OCI-LY7 (cell line): ENCODE measurements around the gene SERPINC1. TPM values are rescaled to one million over a fixed set of nuclear protein-coding genes. Genes with fewer than 3 reads are reported as not detected.

Experiments
- BruUV-seq: library from RNA; stranded (reverse); fragments of 400-500 nt; replicated peaks from 2 replicates; lab custom pipeline; 2021; lab: Mats Ljungman, UMichigan
- CTCF ChIA-PET: fragments of 300-600 bp; sonication (Branson Sonifier 250); formaldehyde crosslinking; loops from one replicate; lab custom pipeline; 2022; ENCODE audit warnings: antibody characterized with exemption; ENCODE audit not compliant: unreplicated experiment; lab: Charles Lee
- POLR2A ChIA-PET: fragments of 300-600 bp; sonication (Branson Sonifier 250); formaldehyde crosslinking; loops from one replicate; lab custom pipeline; 2022; ENCODE audit warnings: antibody characterized with exemption; lab: Charles Lee
- DNase-seq: peaks from one replicate; pipeline ENCODE4 v3.0.0-alpha.2; 2015; ENCODE audit warnings: low spot score
- H2AFZ ChIP-seq: fragments of 200-600 bp; sonication (generic), shearing (Covaris generic); 2 replicates; pipeline ENCODE4 v1.6.1; 2014; ENCODE audit warnings: mild to moderate bottlenecking, antibody characterized with exemption, low read length, moderate library complexity
- H3K27ac ChIP-seq: fragments of 200-600 bp; sonication (generic); 2 replicates; pipeline ENCODE4 v1.5.1; 2014; ENCODE audit warnings: mixed run types, low read depth, mild to moderate bottlenecking, moderate library complexity, low read length, inconsistent platforms; ENCODE audit not compliant: poor library complexity, severe bottlenecking
- H3K36me3 ChIP-seq: fragments of 200-600 bp; sonication (generic); 2 replicates; pipeline ENCODE4 v1.6.1; 2014; ENCODE audit warnings: mild to moderate bottlenecking, antibody characterized with exemption, low read length, moderate library complexity, mixed read lengths; ENCODE audit not compliant: insufficient read depth
- H3K4me1 ChIP-seq: fragments of 200-600 bp; sonication (generic); 2 replicates; pipeline ENCODE4 v1.5.1; 2014; ENCODE audit warnings: mild to moderate bottlenecking, low read length; ENCODE audit not compliant: insufficient read depth, poor library complexity, severe bottlenecking
- H3K4me2 ChIP-seq: fragments of 200-600 bp; sonication (generic); 2 replicates; pipeline ENCODE4 v1.6.1; 2014; ENCODE audit warnings: mild to moderate bottlenecking, low read length
- H3K4me3 ChIP-seq: fragments of 200-600 bp; sonication (generic); 2 replicates; pipeline ENCODE4 v1.5.1; 2014; ENCODE audit warnings: mild to moderate bottlenecking, low read depth, low read length; ENCODE audit not compliant: poor library complexity, severe bottlenecking
- H3K79me2 ChIP-seq: fragments of 200-600 bp; sonication (generic); 2 replicates; pipeline ENCODE4 v1.6.1; 2016; ENCODE audit warnings: low read depth, mild to moderate bottlenecking, low read length, moderate library complexity, mixed read lengths; ENCODE audit not compliant: insufficient read depth
- H3K9me2 ChIP-seq: fragments of 200-600 bp; sonication (generic); 2 replicates; pipeline ENCODE4 v1.6.1; 2016; ENCODE audit warnings: mild to moderate bottlenecking, low read length, mixed read lengths; ENCODE audit not compliant: insufficient read depth
- H3K9me3 ChIP-seq: fragments of 200-600 bp; sonication (generic); 2 replicates; pipeline ENCODE4 v1.6.1; 2014; ENCODE audit warnings: mild to moderate bottlenecking, mixed run types, low read length, mixed read lengths
- H4K20me1 ChIP-seq: fragments of 200-600 bp; sonication (generic); 2 replicates; pipeline ENCODE4 v1.6.1; 2014; ENCODE audit warnings: mild to moderate bottlenecking, antibody characterized with exemption, low read length, moderate library complexity, mixed read lengths; ENCODE audit not compliant: insufficient read depth
- CTCF ChIP-seq: fragments of 200-600 bp; sonication (generic); conservative IDR thresholded peaks from 2 replicates; pipeline ENCODE4 v1.5.1; 2014; ENCODE audit warnings: mild to moderate bottlenecking, antibody characterized with exemption, low read length, moderate library complexity, mixed read lengths
- EZH2phosphoT487 ChIP-seq: fragments of 200-600 bp; sonication (generic); IDR thresholded peaks from 2 replicates; pipeline ENCODE4 v1.6.1; 2018; ENCODE audit warnings: low read depth, borderline replicate concordance, mild to moderate bottlenecking, mixed run types, antibody characterized with exemption, low read length, moderate library complexity, mixed read lengths
- intact Hi-C: fragments of 100-400 bp; cut with micrococcal nuclease; formaldehyde crosslinking; loops from one replicate; pipeline ENCODE4 v1.10.0; 2022; ENCODE audit not compliant: unreplicated experiment
- small RNA-seq: library from RNA; depleted of rRNA; stranded (forward); fragments of <200 nt; gene quantifications from one replicate; pipeline ENCODE3, GENCODE V24; 2014
- total RNA-seq, 2 experiments: library from RNA; depleted of rRNA in 1 of 2; stranded (reverse); fragments of >200 nt in 1 of 2; shearing (Covaris generic) in 1 of 2; gene quantifications; 2 replicates each; pipeline ENCODE4 v1.2.3, GENCODE V29; 2014 to 2022

SERPINC1 gene
- total RNA-seq, 2 experiments from 2014 or later: not detected

GRCh38 chr1:173856903-173857302 lies 60.2 kb downstream of the SERPINC1 start:
- H3K4me3 ChIP-seq: no peak overlapping the region
- CTCF ChIA-PET: no interaction called here
- no peaks in the 10 kb centered on the region for H4K20me1 ChIP-seq
- no peak overlapping the region for H2AFZ ChIP-seq
- H3K9me2 ChIP-seq: no peaks in the 10 kb centered on the region
- H3K4me1 ChIP-seq: no peaks in the 10 kb centered on the region
- BruUV-seq: no TSS peak
- TF ChIP-seq EZH2phosphoT487: no peak
- no peak for TF ChIP-seq CTCF
- no peaks in the 10 kb centered on the region for H3K9me3 ChIP-seq
- DNase-seq: no peak
- POLR2A ChIA-PET: interaction anchor here (0.6 to 1.8 kb wide), 3 partner anchors 13 to 167 kb away, joined by 3 to 6 read pairs (median 3); no protein-coding TSS in a partner anchor
- peaks cover 87% of the 10 kb centered on the region for H3K36me3 ChIP-seq
- intact Hi-C loops: no loop called here
- H3K27ac ChIP-seq: no peak overlapping the region
- no peaks in the 10 kb centered on the region for H3K79me2 ChIP-seq
- no peak overlapping the region for H3K4me2 ChIP-seq

DNA sequence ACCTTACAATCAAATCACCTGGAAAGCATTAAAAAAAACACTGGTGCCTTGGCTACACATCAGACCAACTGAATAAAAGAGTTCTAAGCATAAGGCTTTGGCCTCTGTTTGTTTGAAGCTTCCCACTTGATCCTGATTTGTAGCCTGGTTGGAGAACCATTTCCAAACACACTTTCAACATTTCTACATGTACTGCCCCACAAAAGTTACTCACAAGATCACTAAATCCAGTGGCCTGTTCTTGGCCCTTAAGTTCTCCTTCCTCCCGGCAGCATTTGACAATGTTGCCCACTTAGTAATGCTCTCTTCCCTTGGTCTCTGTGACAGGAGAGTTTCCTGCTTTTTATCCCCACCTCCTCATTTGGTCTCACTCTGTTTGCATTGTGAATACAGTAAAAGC lies 61.1 kb downstream of the SERPINC1 start:
- intact Hi-C loops: no loop called here
- Histone ChIP-seq H3K4me3 (no peak overlapping the region), H3K27ac (no peak overlapping the region), H3K4me1 (no peaks in the 10 kb centered on the region), H3K79me2 (no peaks in the 10 kb centered on the region), H4K20me1 (no peaks in the 10 kb centered on the region), H3K36me3 (peaks cover 91% of the 10 kb centered on the region), H2AFZ (no peak overlapping the region), H3K9me3 (no peaks in the 10 kb centered on the region), H3K4me2 (no peak overlapping the region), H3K9me2 (no peaks in the 10 kb centered on the region)
- no peak for DNase-seq
- ChIA-PET CTCF (no interaction called here), POLR2A (interaction anchor here (1.0 kb wide), 1 partner anchor 168 kb away, joined by 3 read pairs; no protein-coding TSS in a partner anchor)
- no peak for TF ChIP-seq EZH2phosphoT487
- no peak for TF ChIP-seq CTCF
- BruUV-seq: no TSS peak

Small RNA genes lying within 50 kb of the gene (small RNA-seq; reads per million reads assigned to genes)
- gene RNA5SP67: not detected

Other genes with a start within 250 kb of the SERPINC1 start
- not detected in 2 replicates for gene ANKRD45, start 247.5 kb downstream of the SERPINC1 start, total RNA-seq (2014; rRNA removed; shearing (Covaris generic))
- 0.30 TPM in 1 of 2 replicates, not detected in the other for gene ANKRD45, start 247.5 kb downstream of the SERPINC1 start, total RNA-seq (2022)
- gene KLHL20, start 202.3 kb downstream of the SERPINC1 start, total RNA-seq (2014; rRNA removed; shearing (Covaris generic)): 17.5 and 28.2 TPM in 2 replicates
- 22.6 and 25.7 TPM in 2 replicates for gene KLHL20, start 202.3 kb downstream of the SERPINC1 start, total RNA-seq (2022)
- 42.4 and 45.6 TPM in 2 replicates for gene DARS2, start 92.7 kb downstream of the SERPINC1 start, total RNA-seq (2014; rRNA removed; shearing (Covaris generic))
- gene DARS2, start 92.7 kb downstream of the SERPINC1 start, total RNA-seq (2022): 70.8 and 74.8 TPM in 2 replicates
- gene CENPL, start 92.4 kb downstream of the SERPINC1 start, total RNA-seq (2014; rRNA removed; shearing (Covaris generic)): 25.4 and 47.0 TPM in 2 replicates
- gene CENPL, start 92.4 kb downstream of the SERPINC1 start, total RNA-seq (2022): 36.1 and 39.3 TPM in 2 replicates
- gene GAS5, start 49.3 kb downstream of the SERPINC1 start, total RNA-seq (2014; rRNA removed; shearing (Covaris generic)): 899 and 1,026 TPM in 2 replicates
- 901 and 987 TPM in 2 replicates for gene GAS5, start 49.3 kb downstream of the SERPINC1 start, total RNA-seq (2022)
- gene ZBTB37, start 48.9 kb downstream of the SERPINC1 start, total RNA-seq (2014; rRNA removed; shearing (Covaris generic)): 10.9 TPM in 2 replicates
- 23.7 and 23.9 TPM in 2 replicates for gene ZBTB37, start 48.9 kb downstream of the SERPINC1 start, total RNA-seq (2022)
- 21.0 and 32.0 TPM in 2 replicates for gene RC3H1, start 105.0 kb upstream of the SERPINC1 start, total RNA-seq (2014; rRNA removed; shearing (Covaris generic))
- 34.0 and 34.3 TPM in 2 replicates for gene RC3H1, start 105.0 kb upstream of the SERPINC1 start, total RNA-seq (2022)
- 98.1 and 142 TPM in 2 replicates for gene RABGAP1L, start 242.2 kb upstream of the SERPINC1 start, total RNA-seq (2014; rRNA removed; shearing (Covaris generic))
- 158 and 175 TPM in 2 replicates for gene RABGAP1L, start 242.2 kb upstream of the SERPINC1 start, total RNA-seq (2022)